ENCODE data around the gene MT1G.
"Not testable (repeated sequence)": the region's sequence is repeated elsewhere in the genome, so short reads cannot be mapped to it uniquely, and the experiment has no call there.

MT1G gene

DNA sequence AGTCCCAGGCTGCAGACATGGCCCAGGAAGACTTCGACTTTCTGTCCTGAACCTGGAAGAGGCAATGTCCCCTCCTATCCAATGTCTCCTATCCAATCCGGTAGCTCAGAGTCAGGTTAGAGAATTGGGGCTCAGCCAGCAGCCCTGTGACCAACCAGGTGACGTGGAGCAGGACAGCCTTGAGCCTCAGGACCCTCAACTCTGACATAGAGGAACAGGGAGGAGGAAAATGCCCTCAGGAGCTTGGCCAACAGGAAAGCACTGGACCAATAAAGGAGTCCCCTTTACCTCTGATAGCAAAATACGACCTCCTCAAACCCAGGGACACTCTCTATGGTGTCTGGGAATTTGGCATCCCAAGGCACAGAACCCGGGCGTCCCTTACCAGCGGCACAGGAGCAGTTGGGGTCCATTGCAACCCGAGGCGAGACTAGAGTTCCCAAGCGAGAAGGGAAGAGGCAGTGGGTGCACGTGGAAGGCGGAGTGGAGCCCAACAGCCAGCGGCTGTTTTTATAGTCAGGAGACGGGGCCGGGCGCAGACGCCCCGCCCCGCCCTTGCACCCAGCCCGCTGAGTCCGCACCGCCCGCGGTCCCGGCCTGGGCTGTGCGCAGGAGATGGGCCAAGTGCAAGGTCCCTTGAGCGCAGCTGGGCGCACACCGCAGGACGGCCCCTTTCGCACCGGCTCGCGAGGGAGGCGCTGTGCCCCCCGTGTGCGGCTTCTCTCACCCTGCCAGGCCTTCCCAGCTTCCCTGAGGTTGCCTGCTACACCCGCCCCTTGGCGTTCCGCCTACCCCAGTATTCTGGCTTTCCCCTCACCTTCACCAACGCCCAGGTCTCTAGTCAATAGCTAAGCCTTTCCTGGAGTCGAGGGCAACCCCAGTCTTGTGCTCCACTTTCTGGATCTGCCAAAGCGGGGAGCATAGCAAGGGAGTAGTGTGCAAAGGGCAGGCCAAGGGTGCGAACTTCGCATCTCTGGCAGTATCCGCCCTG lies at the start of gene MT1G:
Gene MT1G (minus strand): TSS at position 485 of the 991 bp plus-strand sequence. CDS start 72 bp downstream, at position 413.
- no peak for DNase-seq

DNA sequence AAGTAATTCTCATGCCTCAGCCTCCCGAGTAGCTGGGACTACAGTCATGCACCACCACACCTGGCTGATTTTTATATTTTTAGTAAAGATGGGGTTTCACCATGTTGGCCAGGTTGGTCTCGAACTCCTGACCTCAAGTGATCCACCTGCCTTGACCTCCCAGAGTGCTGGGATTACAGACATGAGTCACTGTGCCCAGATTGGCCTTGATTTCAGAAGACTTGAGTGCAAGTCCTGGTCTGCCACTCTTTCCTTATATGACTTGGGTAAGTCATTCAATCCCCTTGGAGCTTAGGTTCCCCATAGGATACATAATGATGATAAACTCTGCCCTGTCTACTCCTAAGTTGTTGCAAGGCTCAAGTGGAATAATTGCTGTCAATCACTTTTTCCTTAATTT lies 49.7 kb upstream of the MT1G start:
- not testable (repeated sequence) for DNase-seq

DNA sequence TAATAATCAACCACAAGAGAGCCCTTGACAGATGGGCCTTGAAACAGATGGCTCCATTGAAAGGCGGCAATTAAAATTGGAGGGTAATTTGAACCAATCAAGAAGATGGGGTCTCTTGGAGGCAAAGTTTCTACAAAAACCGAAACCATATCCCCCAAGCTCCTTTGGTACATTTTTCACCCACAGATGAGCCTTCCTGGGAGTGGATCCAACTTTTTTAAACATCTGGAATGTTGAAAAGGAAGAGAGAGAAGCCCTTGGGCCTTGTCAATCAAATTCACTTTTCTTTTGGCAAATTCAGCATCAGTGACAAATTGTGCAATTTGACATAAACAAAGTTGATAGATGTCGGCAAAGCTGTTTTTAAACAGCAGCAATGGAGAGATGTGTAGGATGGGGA lies 48.9 kb upstream of the MT1G start:
- DNase-seq, result no peak

DNA sequence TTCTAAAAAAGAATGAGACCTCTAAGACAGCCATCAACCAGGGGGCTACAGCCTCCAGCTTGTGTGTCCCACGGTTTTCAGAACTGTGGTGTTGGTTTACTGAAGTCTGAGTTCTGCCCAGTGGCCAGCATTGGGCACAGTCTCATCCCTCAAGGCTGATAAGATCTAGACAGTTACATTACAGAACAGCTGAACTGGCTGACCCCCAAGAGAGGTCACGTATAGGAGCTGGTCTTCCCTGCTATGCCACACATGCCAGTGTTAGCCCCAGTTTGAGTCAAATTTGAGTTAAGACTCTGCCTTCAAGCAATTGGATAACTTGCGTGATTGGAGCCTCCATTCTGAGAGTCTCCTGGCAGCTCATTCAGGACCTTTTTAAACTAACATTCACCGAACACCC lies 47.3 kb upstream of the MT1G start:
- DNase-seq, result no peak

DNA sequence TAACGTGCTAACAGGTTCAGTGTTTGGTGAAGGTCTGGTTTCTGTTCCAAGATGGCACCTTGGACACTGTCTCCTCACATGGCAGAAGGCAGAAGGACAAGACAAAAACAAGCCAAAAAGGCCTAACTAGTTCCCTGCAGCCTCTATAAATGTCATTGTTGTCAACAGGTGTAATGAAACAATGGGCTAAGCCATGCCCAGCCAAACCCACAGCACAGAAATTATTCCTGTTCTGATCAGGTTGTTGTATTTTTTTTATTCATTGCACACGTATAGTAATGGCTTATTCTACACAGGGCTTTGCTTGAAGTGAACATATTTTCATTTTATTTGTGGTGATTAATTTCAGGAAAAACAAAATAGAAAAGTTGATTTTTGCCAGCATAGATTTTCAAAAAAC lies 45.9 kb upstream of the MT1G start:
- no peak for DNase-seq

DNA sequence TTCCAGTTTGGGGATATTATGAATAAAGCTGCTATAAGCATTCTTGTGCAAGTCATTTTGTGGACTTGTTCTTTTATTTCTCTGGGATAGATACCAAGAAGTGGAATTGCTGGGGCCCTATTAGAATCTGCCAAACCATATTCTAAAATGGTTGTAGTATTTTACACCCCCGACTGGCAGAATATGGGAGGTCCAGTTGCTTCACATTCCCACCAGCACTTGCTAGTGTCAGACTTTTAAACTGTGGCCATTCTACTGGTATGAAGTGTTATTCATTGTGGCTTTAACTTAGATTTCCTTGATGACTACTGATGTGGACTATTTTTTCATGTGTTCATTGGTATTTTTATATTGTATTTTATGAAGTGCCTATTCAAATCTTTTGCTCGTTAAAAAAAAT lies 44.0 kb upstream of the MT1G start:
- no peak for DNase-seq

DNA sequence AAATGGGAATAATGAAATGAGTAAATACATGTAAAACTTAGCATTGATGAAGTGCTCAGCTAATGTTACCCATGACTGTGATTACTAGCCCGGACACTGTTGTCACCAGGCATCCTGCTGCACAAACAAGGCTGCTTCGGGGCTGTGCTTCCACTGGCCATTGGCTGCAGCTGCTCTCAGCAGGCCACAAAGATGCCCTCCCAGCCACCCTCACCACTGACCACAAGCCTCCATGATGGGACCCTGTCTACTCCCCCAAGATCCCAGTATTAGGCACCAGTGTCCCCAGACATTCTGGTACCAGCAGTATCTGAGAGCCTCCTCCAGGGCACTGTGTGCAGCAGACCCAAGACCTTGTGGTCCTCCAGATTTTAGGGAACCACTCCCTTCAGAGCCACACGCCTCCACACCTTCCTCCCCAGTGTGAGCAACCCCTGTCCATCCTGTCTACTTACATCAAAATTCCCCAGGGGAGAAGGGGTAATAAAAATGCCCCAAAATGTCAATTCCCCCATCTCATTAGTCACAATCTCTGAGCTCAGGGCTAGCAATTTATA lies 42.4 kb upstream of the MT1G start:
- DNase-seq, result no peak

DNA sequence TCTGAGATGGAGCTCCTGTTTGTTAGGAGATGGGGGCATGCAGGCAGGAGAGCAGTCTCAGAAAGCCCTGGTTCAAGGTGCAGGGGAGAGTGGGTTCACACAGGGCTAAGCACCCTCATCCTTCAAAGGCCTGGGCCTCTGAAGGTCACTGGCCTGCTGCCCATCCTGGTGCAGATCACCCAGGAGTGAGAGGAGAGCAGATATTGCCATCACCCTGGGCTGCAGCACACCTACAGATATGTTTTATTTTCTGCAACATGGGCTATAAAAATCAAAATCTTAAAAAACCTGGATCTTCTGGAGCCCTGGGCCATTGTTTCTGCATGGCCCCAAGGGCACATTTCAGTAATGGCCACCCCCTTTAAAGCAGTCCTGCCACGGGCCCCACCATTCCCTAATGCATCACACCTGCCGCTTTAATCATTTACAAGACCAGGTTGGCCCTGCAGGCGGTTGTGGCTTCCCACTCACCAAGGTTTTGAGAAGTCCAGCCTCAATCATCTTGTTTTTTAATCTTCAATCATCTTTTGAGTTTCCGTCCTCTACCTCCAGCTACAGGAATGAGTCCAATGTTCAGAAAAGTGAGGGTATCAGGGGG lies 41.7 kb upstream of the MT1G start:
- DNase-seq, result no peak

DNA sequence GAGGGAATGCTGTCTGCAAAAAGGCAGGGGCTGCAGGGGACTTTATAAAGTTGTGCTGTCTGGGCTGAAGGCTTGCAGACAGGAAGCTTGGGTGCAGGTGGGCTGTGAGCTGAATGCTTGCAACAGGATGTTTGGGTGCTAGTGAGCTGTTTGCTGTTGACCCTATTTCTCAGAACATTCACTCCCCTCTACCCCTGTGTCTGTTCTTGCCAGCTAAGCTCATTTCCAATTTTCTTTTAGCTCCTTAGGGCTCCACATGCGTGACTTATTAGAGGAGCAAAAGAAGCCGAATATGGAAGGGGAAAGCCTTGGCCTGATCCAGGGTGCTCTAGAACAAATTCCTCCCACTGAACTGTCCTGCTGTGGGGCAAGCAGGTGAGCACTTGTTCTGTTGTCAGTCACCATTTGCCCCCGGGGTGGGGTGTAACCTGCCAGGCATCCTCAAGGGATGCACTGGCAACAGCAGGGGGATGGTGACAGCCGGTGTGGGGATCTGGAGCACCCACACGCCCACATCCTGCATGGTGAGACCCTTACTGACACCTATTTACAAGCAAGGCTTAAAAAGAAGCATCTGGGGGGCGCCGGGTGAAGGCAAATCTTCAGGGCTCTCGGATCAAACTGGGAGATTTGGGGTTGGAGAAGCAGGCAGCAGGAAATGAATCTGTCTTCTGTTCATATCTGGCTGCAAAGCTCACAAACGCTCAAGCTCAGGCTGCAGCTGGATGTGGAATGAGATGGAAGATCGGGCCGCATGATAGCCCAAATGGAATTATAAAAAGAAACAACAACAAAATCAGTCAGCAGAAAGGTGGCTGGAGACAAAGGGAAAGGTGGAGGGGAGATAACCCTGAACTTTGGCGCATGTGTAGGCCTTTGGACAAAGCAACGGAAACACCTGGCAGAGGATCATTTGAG lies 40.9 kb upstream of the MT1G start:
- DNase-seq, result no peak

DNA sequence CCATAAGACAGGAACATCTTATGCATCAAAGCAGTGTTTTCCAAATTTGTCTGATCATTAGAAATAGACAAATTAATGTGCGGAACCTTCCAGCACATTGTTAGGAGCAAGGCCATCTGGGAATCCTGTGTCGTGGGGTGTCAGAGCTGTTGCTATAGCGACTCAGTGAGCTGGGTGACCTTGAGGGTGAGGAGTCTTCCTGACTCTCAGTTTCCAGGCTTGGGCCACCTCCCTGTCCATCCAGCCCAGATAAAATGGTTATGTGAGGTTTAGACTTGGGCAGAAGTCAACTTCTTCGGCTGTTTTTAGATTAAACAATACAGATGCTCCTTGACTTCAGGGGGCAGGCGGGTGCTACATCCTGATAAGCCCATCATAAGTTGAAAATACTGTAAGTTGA lies 35.0 kb upstream of the MT1G start:
- DNase-seq, result no peak

DNA sequence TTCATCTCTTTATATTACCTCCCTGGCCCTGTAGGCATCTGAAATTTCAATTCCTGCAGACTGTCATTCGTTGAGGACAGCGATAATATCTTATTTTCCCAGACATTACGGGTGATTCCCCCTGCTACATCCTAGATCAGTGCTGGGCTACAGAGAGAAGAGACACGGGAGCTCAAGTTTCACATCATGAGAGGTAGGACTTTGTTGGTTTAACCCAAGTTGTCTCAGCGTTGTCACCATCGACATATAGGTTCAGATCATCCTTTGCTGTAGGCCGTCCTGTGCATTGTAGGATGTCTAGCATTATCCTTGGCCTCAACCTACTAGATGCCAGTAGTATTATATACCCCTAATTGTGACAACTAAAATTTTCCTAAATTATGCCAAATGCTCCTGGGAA lies 33.7 kb upstream of the MT1G start:
- DNase-seq, result no peak

DNA sequence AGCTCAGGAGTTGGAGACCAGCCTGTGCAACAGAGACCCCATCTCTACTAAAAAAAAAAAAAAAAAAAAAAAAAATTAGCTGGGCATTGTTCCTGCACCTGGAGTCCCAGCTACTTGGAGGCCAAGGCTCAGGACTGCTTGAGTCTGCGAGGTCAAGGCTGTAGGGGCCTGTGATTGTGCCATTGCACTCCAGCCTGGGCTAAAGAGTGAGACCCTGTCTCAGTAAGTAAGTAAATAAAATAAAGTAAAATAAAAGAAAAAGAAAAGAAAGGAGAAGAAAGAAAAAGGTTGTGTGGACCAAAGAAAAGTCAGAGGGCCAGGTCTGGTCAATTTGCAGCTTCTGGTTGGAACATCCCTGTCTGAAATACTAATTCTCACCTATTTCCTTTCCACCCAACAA lies 32.8 kb upstream of the MT1G start:
- no peak for DNase-seq

DNA sequence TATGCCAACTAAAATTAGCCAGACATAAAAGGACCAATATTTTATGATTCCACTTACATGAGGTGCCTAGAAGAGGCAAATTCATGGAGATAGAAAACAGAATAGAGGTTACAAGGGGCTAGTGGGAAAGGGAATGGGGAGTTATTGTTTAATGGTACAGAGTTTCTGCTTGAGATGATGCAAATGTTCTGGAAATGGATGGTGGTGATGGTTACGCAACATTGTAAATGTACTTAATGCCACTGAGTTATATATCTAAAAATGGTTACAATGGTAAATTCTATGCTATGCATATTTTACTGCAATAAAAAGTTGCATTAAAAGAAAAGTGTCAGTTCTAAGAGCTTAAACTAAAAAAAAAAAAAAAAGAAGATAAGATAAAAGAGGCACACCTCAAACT lies 32.3 kb upstream of the MT1G start:
- DNase-seq, result no peak

DNA sequence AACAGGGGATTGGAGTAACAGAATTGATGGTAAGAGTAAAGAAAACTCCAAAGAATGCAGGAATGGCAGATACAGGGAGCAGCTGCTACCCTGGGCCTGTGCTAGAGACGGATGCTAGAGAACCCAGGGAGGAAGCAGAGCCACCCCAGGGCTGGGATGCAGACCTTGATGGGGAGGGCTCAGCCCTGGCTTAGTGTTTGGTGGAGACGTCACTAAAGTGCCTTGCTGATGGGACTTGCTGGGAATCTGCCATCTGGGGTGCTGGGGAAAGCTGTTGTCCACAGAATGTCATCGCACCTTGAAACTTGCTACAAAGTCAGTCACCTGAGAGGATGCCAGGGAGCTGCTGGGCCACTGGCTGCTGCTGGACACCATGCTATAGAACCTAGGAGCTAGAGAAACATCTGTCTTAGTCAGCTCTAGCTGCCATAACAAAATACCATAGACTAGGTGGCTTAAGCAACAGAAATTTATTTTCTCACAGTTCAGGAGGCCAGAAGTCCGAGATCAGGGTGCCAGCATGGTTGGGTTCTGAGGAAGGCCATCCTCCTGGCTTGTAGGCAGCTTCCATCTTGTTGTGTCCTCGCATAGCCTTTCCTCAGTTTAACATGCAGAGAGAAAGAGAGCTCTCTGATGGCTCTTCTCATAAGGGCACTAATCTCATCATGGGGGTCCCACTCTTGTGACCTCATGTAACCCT lies 29.7 kb upstream of the MT1G start:
- no peak for DNase-seq

DNA sequence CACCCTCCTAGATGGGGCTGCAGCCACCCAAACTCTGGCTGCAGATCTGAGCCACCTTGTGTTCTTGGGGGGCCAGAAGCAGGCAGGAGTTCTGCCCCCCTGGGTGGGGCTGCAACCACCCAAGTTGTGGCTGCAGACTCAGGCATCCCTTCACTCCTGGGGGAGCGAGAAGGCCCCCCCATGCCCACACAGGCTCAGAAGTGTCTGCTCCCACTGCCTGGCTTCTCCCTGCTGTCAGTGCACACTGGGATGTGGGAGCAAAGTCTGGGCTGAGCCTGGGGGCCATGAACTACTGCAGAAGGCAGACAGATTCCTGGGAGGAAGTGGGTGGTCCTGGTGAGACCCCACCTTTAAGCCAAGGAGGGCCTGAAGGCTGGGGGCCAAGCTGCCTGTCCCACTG lies 27.4 kb upstream of the MT1G start:
- DNase-seq, result no peak

DNA sequence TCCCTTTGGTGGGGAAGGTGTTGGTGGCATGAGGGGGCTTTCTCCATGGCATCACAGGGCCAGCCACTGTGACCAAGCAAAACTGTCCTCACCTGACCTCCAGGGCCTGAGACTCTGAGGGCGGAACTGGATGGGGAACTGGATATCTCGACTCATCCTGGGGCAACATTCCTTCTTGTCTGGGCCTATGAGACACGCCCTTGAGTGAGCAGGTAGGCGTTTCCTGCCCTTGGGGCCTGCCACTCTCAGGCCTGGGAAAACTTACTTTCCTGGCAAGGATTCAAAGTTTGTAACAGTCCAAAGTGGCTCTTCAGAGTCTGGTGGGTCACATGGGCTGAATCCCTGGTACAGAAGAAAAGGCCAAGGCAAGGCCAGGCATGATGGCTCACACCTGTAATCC lies 24.0 kb upstream of the MT1G start:
- DNase-seq, result no peak

DNA sequence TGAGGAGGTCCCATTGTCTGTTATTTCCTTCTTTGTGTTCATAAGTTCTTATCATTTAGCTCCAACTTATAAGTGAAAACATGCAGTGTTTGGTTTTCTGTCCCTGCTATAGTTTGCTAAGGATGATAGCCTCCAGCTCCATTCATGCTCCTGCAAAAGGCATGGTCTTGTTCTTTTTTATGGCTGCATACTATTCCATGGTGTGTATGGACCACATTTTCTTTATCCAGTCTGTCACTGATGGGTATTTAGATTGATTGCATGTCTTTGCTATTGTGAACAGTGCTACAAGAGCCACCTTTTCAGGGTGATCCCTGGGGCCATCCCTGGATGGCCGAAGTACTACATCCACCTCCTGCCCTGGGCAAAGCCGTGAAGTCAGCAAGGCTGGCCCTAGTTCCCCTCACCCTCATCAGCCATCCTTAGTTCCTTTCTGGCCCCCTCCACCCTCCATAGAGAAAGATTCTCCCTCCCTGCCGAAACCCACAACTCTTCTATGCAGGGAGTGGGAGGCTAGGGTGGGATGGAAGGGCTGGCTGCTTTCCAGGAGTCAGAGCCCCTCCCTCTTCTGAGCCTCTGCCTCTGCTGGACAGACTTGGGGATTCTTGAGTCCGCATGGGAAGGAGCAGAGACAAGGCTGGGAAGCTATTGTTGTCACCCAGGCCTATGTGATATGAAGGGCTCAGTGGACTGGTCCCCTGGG lies 22.7 kb upstream of the MT1G start:
- DNase-seq, result no peak

DNA sequence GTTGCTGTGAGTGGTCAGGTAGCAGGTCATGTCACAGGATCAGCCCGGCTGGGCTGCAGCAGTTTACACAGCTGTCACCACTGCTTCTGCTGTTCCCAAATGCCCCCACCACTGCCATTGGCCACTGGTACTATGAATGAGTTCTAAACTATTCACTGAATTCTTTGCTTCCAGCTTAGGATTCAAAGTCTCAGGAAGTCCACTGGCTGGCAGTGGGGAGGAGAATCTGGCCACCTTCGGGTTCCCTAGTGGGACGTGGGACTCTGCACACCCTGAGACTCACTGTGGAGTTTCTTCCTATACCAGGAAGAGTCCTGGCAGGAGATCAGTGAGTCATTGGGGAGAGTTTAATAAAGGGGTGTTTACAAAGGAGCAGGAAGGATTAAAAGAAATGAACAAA lies 21.3 kb upstream of the MT1G start:
- DNase-seq, result no peak

DNA sequence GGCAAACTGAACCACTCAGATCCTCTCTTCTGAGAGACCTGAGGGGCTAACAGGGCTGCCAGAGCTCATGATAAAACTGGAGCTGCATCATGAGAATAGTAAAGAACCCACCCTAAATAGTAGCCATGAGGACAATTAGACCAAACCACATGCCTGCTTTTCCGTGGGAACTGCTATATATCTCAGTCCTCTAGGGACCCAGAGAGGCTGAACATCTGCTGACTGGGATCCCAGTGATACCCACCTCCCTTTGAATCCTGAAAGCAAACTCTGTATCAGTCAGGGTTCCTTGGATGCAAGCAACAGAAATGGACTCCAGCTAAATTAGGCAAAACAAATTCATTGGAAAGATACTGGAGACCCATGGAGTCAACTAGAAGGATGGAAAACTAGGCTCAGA lies 20.9 kb upstream of the MT1G start:
- DNase-seq, result no peak

DNA sequence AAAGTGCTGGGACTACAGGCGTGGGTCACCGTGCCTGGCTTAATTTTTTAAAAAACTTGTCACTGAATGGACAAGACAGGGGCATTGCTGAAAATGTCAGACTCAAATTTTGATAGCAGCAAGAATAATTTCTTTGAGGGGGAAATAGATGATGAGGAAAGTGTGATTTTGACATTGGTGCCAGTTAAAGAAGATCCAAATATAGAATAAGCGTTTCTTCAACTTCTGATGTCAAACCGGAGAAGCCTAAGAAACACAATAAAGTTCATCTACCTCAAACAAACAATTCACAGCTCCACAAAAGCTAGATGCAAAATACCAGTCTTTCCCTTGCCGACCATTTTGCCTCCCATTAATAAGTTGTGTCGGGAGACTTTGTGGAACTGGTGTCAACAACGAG lies 18.9 kb upstream of the MT1G start:
- DNase-seq, result no peak

DNA sequence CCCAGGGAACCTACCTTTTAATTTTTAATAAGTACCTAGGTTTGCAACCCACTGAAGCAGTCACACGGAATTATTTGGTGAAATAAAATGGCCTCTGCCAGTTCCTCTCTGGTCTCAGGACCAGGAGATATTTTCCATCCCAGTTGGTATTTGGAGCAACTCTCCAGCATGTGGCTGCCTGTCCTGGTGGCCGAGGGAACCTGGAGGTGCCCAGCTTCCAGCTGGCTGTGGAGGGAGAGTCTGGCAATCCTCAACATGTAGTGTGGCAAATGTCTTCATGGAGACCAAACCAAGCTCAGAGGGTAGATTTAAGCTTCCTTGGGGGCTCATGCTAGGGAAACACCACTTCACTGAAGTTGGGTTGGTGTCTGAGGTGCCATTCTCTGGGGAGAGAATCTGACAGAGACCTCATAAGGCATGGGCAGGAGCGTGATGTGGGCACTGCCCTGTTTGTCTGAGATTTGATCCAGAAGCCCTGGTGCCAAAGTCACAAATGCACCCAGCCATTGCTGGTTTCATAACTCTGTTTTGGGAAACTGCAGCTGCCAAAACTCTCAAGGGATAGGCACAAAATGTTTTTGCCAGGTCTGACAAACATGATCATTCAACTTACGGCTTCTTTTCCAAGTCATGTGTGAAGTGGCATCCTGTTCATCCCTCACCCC lies 17.2 kb upstream of the MT1G start:
- no peak for DNase-seq

Data from left hindlimb (tissue), 1 donor.